Mucosa of gallbladder (tissue), 1 donor: ENCODE measurements around the gene DMC1. TPM values are rescaled to one million over a fixed set of nuclear protein-coding genes. Genes with fewer than 3 reads are reported as not detected.

Source experiments
- DNase-seq: peaks from one replicate; pipeline ENCODE4 v3.0.0-alpha.2; 2020; ENCODE audit warnings: low spot score
- total RNA-seq: library from RNA; stranded (reverse); gene quantifications from one replicate; pipeline ENCODE4 v1.2.1, GENCODE V29; 2021
- donor health status: DM: no; HTN: no; CAD: no.

Gene DMC1
- total RNA-seq, 1 donor from 2014 or later: 0.40 TPM

GRCh38 chr22:38503021-38503420 lies 67.0 kb downstream of the DMC1 start:
- no peak for DNase-seq

GRCh38 chr22:38501797-38502672 lies 67.9 kb downstream of the DMC1 start:
- no peak for DNase-seq

- DNase-seq: no peak
These were observed 72.1 kb downstream of the DMC1 start for GRCh38 chr22:38497869-38498268.

- DNase-seq: no peak
These were observed 75.0 kb downstream of the DMC1 start for GRCh38 chr22:38494939-38495338.

GRCh38 chr22:38494498-38494897 lies 75.5 kb downstream of the DMC1 start:
- DNase-seq: no peak

- no peak for DNase-seq
These were observed 78.2 kb downstream of the DMC1 start for GRCh38 chr22:38491707-38492348.

- peak; percentile 77 for DNase-seq
These were observed 79.1 kb downstream of the DMC1 start for GRCh38 chr22:38490915-38491314.

GRCh38 chr22:38490475-38490874 lies 79.5 kb downstream of the DMC1 start:
- no peak for DNase-seq

GRCh38 chr22:38489561-38490145 lies 80.3 kb downstream of the DMC1 start:
- no peak for DNase-seq

- no peak for DNase-seq
These were observed 80.8 kb downstream of the DMC1 start for GRCh38 chr22:38489142-38489541.

GRCh38 chr22:38487946-38488345 lies 82.0 kb downstream of the DMC1 start:
- no peak for DNase-seq

- DNase-seq: no peak
These were observed 84.2 kb downstream of the DMC1 start for GRCh38 chr22:38485783-38486182.

- DNase-seq: no peak
These were observed 85.7 kb downstream of the DMC1 start for GRCh38 chr22:38484244-38484643.

GRCh38 chr22:38482662-38483308 lies 87.2 kb downstream of the DMC1 start:
- no peak for DNase-seq

GRCh38 chr22:38481871-38482332 lies 88.1 kb downstream of the DMC1 start:
- no peak for DNase-seq

GRCh38 chr22:38481162-38481870 lies 88.7 kb downstream of the DMC1 start:
- DNase-seq: no peak

- DNase-seq: no peak
These were observed 90.7 kb downstream of the DMC1 start for GRCh38 chr22:38479096-38479837.

GRCh38 chr22:38477585-38477984 lies 92.4 kb downstream of the DMC1 start:
- DNase-seq: no peak

- DNase-seq: no peak
These were observed 95.9 kb downstream of the DMC1 start for GRCh38 chr22:38474003-38474607.

- DNase-seq: no peak
These were observed 98.7 kb downstream of the DMC1 start for GRCh38 chr22:38471237-38471636.
